GM23248 (cell line): ENCODE measurements around the gene ZNF648. TPM values are rescaled to one million over a fixed set of nuclear protein-coding genes. Genes with fewer than 3 reads are reported as not detected.
A peak's percentile ranks its signal among the peaks of the same experiment; 100 is the strongest.

Experiments
- DNase-seq: peaks from one replicate; pipeline ENCODE4 v3.0.0-alpha.2; 2015
- H2AFZ ChIP-seq: fragments of 200-600 bp; sonication (generic); 2 replicates; pipeline ENCODE4 v1.6.1; 2016; ENCODE audit warnings: antibody characterized with exemption
- H3F3A ChIP-seq: fragments of 200-600 bp; sonication (generic); 2 replicates; pipeline ENCODE4 v1.6.1; 2016; ENCODE audit warnings: mild to moderate bottlenecking, antibody characterized with exemption, mixed run types; ENCODE audit not compliant: insufficient read depth
- H3K27ac ChIP-seq: fragments of 200-600 bp; sonication (generic); 2 replicates; pipeline ENCODE4 v1.5.1; 2016; ENCODE audit warnings: mild to moderate bottlenecking
- H3K27me3 ChIP-seq: fragments of 200-600 bp; sonication (generic); replicated peaks from 2 replicates; pipeline ENCODE4 v1.6.1; 2016; ENCODE audit warnings: mild to moderate bottlenecking; ENCODE audit not compliant: insufficient read depth
- H3K36me3 ChIP-seq: fragments of 200-600 bp; sonication (generic); 2 replicates; pipeline ENCODE4 v1.6.1; 2016; ENCODE audit warnings: low read depth, mild to moderate bottlenecking
- H3K4me1 ChIP-seq: fragments of 200-600 bp; sonication (generic); 2 replicates; pipeline ENCODE4 v1.6.1; 2016; ENCODE audit warnings: mild to moderate bottlenecking; ENCODE audit not compliant: insufficient read depth
- H3K4me2 ChIP-seq: fragments of 200-600 bp; sonication (generic); one replicate; pipeline ENCODE4 v1.6.1; 2016; ENCODE audit warnings: mild to moderate bottlenecking; ENCODE audit not compliant: unreplicated experiment
- H3K4me3 ChIP-seq: fragments of 200-600 bp; sonication (generic); 2 replicates; pipeline ENCODE4 v1.5.1; 2016; ENCODE audit warnings: mild to moderate bottlenecking
- H3K79me2 ChIP-seq: fragments of 200-600 bp; sonication (generic); 2 replicates; pipeline ENCODE4 v1.6.1; 2016; ENCODE audit warnings: mild to moderate bottlenecking; ENCODE audit not compliant: insufficient read depth
- H3K9ac ChIP-seq: fragments of 200-600 bp; sonication (generic); 2 replicates; pipeline ENCODE4 v1.6.1; 2016; ENCODE audit warnings: mild to moderate bottlenecking
- H3K9me2 ChIP-seq: fragments of 200-600 bp; sonication (generic); 2 replicates; pipeline ENCODE4 v1.6.1; 2016; ENCODE audit warnings: mixed run types, mild to moderate bottlenecking, moderate library complexity; ENCODE audit not compliant: insufficient read depth
- H3K9me3 ChIP-seq: fragments of 200-600 bp; sonication (generic); one replicate; pipeline ENCODE4 v1.6.1; 2017; ENCODE audit warnings: low read depth
- H4K20me1 ChIP-seq: fragments of 200-600 bp; sonication (generic); 2 replicates; pipeline ENCODE4 v1.6.0; 2016; ENCODE audit not compliant: insufficient read depth
- EZH2 ChIP-seq: fragments of 200-600 bp; sonication (generic); IDR thresholded peaks from 2 replicates; pipeline ENCODE4 v1.6.1; 2018; ENCODE audit warnings: antibody characterized with exemption, mild to moderate bottlenecking; ENCODE audit not compliant: insufficient read depth, poor library complexity, severe bottlenecking
- EZH2phosphoT487 ChIP-seq: fragments of 200-600 bp; sonication (generic); IDR thresholded peaks from 2 replicates; pipeline ENCODE4 v1.6.1; 2018; ENCODE audit warnings: antibody characterized with exemption, moderate library complexity, mild to moderate bottlenecking, low read depth; ENCODE audit not compliant: insufficient read depth
- WGBS, 2 experiments: methylation state at CpG; one replicate each; pipeline ENCODE4 v1.1.6; 2015 to 2017; ENCODE audit warnings: low lambda C conversion rate in 2 of 2, low coverage in 1 of 2; ENCODE audit errors: missing lambda C conversion rate in 2 of 2; 5-methylcytosine and 5-hydroxymethylcytosine counted together
- in situ Hi-C: fragments of 300-500 bp; cut with MboI; formaldehyde crosslinking; loops from 2 replicates; pipeline ENCODE4 v1.15.0; 2020
- polyA plus RNA-seq: library from polyadenylated mRNA; unstranded; fragments of >200 nt; fragmentation: Nextera tagmentation; extraction: Ambion mirVana; gene quantifications from 2 replicates; pipeline ENCODE4 v1.2.1, GENCODE V29; 2016
- total RNA-seq: library from RNA; depleted of rRNA; stranded (reverse); fragments of >200 nt; shearing (Covaris generic); gene quantifications from 2 replicates; pipeline ENCODE4 v1.2.3, GENCODE V29; 2014

Gene ZNF648
- total and polyA plus RNA-seq, 2 experiments from 2014 or later, result not detected

DNA sequence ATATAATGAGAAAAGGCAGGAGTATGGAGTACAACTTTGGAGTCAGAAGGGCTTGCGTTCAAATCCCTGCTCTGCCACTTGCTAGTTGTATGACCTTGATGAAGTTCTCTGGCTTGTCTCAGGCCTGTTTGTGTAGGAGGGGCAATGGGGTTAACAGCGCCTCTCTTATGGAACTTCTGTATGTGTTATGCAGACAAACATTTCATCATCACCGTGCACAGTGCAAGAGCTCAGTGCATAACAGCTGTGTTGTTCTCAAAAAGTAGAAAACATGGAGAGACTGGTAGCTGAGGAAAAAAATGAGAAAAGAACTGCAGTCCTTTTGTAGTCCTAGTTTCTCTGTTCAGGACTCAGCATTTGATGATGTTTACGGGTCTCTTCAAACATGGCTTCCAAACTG lies 10.4 kb upstream of the ZNF648 start:
- Histone ChIP-seq H3K4me2 (no peak overlapping the region), H3K36me3 (no peaks in the 10 kb centered on the region), H3K4me3 (no peak overlapping the region), H3K9ac (no peak overlapping the region), H2AFZ (no peak overlapping the region), H3K27me3 (no peaks in the 10 kb centered on the region; the same call in 1 of the 2 replicates), H3F3A (no peaks in the 10 kb centered on the region), H4K20me1 (no peaks in the 10 kb centered on the region), H3K79me2 (no peaks in the 10 kb centered on the region), H3K27ac (no peak overlapping the region), H3K4me1 (no peaks in the 10 kb centered on the region), H3K9me2 (no peaks in the 10 kb centered on the region), H3K9me3 (no peaks in the 10 kb centered on the region)
- DNase-seq, result no peak
- 45 to 55% methylated on average over 4 of the region's 4 CpGs for WGBS, 2 experiments
- TF ChIP-seq EZH2phosphoT487 (no peak), EZH2 (no peak)
- in situ Hi-C loops, result no loop called here

GRCh38 chr1:182069028-182069466 lies 7.5 kb upstream of the ZNF648 start:
- Histone ChIP-seq H3K79me2 (no peaks in the 10 kb centered on the region), H3K9me3 (no peaks in the 10 kb centered on the region), H3K4me2 (no peak overlapping the region), H4K20me1 (no peaks in the 10 kb centered on the region), H3K36me3 (no peaks in the 10 kb centered on the region), H3K4me1 (no peaks in the 10 kb centered on the region), H3F3A (no peaks in the 10 kb centered on the region), H3K9ac (no peak overlapping the region), H3K9me2 (no peaks in the 10 kb centered on the region), H2AFZ (no peak overlapping the region), H3K27ac (no peak overlapping the region), H3K27me3 (no peaks in the 10 kb centered on the region; the same call in 1 of the 2 replicates), H3K4me3 (no peak overlapping the region)
- peak; percentile 66 for DNase-seq
- whole genome bisulfite sequencing, 2 experiments, result 7 to 9% methylated on average over 10 to 12 of the region's 12 CpGs
- in situ Hi-C loops, result loop anchor here (10.0 kb wide), 1 partner anchor 594 kb away; no protein-coding TSS in a partner anchor
- TF ChIP-seq EZH2phosphoT487, result no peak

- Histone ChIP-seq H2AFZ (no peak overlapping the region), H3K27me3 (no peaks in the 10 kb centered on the region), H3K9me2 (no peaks in the 10 kb centered on the region), H4K20me1 (no peaks in the 10 kb centered on the region), H3K9me3 (no peaks in the 10 kb centered on the region), H3K27ac (no peak overlapping the region), H3K79me2 (no peaks in the 10 kb centered on the region), H3K9ac (no peak overlapping the region), H3F3A (no peaks in the 10 kb centered on the region), H3K4me3 (no peak overlapping the region), H3K36me3 (no peaks in the 10 kb centered on the region), H3K4me1 (no peaks in the 10 kb centered on the region), H3K4me2 (no peak overlapping the region)
- WGBS, 2 experiments, result 52 to 56% methylated on average over 4 of the region's 4 CpGs
- TF ChIP-seq EZH2 (no peak), EZH2phosphoT487 (no peak)
- no peak for DNase-seq
- in situ Hi-C loops, result loop anchor here (10.0 kb wide), 1 partner anchor 592 kb away; no protein-coding TSS in a partner anchor
Observed at GRCh38 chr1:182066934-182067333, 5.4 kb upstream of the ZNF648 start.

DNA sequence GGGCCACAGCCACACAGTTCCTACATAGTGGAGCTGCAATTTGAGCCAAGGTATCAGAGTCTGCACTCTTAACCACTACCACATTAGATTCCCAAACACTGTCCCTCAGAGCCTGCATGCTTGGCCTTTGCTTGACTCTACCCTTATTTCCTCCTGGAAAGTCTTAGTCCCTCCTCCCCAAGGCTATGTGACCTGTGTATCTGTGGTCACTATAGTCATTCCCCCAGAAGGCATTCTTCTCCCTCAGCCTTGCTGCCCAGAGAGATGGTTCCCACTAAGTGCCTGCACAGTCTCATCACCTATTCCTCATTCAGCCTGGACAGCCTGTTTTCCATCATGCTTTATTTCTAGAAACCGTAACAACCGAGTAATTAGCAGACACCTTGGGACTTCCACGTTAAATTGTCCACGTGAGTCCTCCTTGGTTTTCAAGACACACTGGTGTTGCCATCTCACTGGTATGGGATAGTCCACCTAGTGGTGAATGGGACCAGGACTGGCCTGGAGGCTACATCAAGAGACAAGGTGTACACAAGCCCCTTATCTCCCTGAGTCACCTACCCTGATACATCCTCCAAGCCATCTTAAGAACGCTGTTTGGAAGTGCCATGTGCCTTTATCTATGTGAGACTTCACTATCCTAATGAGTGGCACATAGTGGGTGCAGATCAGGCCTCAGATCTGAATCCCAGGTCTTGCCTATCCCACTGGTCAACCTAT lies 3.8 kb upstream of the ZNF648 start:
- Histone ChIP-seq H3K4me3 (no peak overlapping the region), H3K27me3 (no peaks in the 10 kb centered on the region), H3K36me3 (no peaks in the 10 kb centered on the region), H4K20me1 (no peaks in the 10 kb centered on the region), H2AFZ (no peak overlapping the region), H3K79me2 (no peaks in the 10 kb centered on the region), H3K4me2 (no peak overlapping the region), H3K27ac (no peak overlapping the region), H3K4me1 (no peaks in the 10 kb centered on the region), H3F3A (no peaks in the 10 kb centered on the region), H3K9me3 (no peaks in the 10 kb centered on the region), H3K9ac (no peak overlapping the region), H3K9me2 (no peaks in the 10 kb centered on the region)
- in situ Hi-C loops, result loop anchor here (10.0 kb wide), 1 partner anchor 590 kb away; no protein-coding TSS in a partner anchor
- no peak for TF ChIP-seq EZH2phosphoT487
- no peak for TF ChIP-seq EZH2
- no peak for DNase-seq
- 24% methylated on average over 5 of the region's 5 CpGs for WGBS, 2 experiments
